IPS DF 19.7 (cell line): Measurements from ENCODE around the gene DAGLB.

Experiments
- DNase-seq: peaks from one replicate; pipeline ENCODE4 v3.0.0-alpha.2; 2013; ENCODE audit warnings: low read depth, low spot score

The DAGLB gene

DNA sequence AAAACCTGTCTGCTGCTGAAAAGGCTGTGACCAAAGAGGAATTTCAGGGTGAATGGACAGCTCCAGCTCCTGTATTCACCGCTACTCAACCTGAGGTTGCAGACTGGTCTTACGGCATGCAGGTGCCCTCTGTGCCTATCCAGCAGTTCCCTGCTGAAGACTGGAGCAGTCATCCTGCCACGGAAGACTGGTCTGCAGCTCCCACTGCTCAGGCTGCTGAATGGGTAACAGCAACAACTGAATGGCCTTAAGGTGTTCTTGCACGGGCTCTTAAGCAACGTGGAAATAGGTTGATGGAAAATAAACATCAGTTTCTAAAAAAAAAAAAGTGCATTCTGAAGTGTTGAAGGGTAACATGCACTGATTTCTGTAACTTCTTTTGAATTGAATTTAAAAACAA is 82.3 kb downstream of the DAGLB start:
- no peak for DNase-seq

DNA sequence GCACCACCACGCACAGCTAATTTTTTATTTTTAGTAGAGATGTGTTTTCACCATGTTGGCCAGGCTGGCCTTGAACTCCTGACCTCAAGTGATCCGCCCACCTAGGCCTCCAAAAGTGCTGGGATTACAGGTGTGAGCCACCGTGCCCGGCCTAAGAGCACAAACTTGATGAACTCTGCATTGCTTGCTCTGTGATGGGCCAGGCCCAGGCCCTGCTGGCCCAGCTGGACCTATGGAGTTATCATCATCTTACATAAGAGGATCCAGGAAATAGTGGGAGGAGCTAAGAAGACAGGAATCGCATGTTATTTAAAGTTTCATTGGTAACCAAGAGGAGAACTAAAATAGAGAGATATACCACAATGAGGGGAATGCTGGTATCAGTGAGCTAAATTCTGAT is 86.9 kb downstream of the DAGLB start:
- no peak for DNase-seq

DNA sequence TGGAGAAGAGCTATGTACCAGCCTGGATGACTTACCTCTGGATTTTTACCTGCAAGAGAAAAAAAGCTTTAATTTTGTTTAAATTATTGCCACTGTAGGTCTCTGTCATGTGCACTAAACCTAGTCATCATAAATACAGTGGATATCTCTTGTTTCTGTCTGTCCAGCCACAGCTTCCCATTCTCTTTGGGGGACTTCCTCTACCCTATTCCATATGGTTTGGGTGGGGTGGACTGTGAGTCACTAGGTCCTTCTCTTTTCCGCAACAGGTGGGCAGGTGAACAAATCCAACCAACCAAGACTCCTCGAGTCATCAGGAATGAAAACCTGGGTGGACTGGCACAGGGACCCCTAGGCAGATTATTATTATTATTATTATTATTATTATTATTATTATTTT is 88.0 kb downstream of the DAGLB start:
- no peak for DNase-seq
